ENCODE data around the gene TBC1D4. TPM values are rescaled to one million over a fixed set of nuclear protein-coding genes. Genes with fewer than 3 reads are reported as not detected.

The TBC1D4 gene
- total and polyA plus RNA-seq, 2 donors from 2014 or later = 14.7 to 51.8 TPM

GRCh38 chr13:75368167-75368566 lies 113.8 kb downstream of the TBC1D4 start:
- Histone ChIP-seq H3K36me3 (ENCODE audit: control insufficient read depth in 2 of 3, insufficient read depth in 3 of 3, low read length in 3 of 3) (no peaks in the 10 kb centered on the region), H3K9me3 (ENCODE audit: control insufficient read depth in 2 of 3, insufficient read depth in 1 of 3, low read length in 3 of 3) (no peaks in the 10 kb centered on the region), H3K27me3 (ENCODE audit: control insufficient read depth, insufficient read depth, low read length) (no peaks in the 10 kb centered on the region), H3K4me3 (ENCODE audit: low read length in 3 of 3) (no peak overlapping the region), H3K9ac (ENCODE audit: low read length in 3 of 3) (no peak overlapping the region), H3K27ac (ENCODE audit: low read depth in 2 of 2, low read length in 2 of 2) (peak overlapping the region; percentile 39 to 71), H3K4me1 (ENCODE audit: control insufficient read depth in 2 of 3, insufficient read depth in 2 of 3, low read depth in 1 of 3, low read length in 3 of 3) (peaks cover 0 to 26% (median 7%) of the 10 kb centered on the region in 3 donors)
- intact Hi-C loops (cut with DNase I) = no loop called here
- DNase-seq (peak in 2 of 5 donors; percentile 30 to 66), FAIRE-seq (peak; percentile 39)
- no peak for TF ChIP-seq CTCF (IDR thresholded peaks at IDR 0.05; ENCODE audit: borderline replicate concordance, extremely low read depth, insufficient read depth)

DNA sequence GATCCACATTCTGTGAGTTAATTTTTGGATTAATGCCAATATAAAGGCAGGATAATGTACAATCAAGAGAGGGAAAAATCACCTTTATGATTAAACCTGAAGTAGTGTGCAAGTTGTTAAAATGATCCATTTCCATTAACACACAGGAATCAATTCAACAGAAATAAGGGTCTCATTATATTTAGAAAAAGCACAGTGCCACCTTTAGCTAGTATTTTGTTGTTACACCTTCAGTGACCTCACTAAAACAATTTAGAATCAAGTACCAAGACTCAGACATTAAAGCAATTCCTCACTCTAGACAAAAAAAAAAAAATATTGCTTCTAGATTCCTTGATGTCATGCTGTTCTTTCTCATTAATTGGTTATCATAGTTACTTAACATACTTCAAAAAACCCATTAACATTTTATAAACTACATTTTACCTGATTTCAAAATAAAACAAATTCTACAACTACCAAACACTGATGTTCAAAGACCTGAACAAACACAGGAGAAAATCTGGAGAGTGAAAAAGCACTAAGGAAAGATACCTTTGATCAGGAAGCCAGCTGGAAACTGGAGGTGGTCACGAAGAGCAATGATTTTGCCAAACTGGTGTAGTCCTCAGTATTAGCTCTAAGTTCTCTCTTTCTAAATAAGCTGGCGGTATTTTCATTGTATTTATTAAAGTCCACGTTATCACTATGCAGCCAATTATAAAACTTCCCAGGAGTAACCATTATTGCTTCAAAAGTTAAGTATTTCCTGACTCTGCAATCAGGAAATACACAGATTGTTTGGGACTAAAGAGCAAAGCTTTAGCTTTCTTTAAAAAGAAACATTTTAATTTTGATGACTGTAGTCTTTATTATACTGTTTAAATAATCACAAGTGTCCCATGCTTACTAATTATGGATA lies 115.3 kb downstream of the TBC1D4 start:
- Histone ChIP-seq H3K9ac (ENCODE audit: low read length in 3 of 3) (peak overlapping the region in 1 of 3 donors; percentile 5), H3K36me3 (ENCODE audit: control insufficient read depth in 2 of 3, insufficient read depth in 3 of 3, low read length in 3 of 3) (no peaks in the 10 kb centered on the region), H3K27me3 (ENCODE audit: control insufficient read depth, insufficient read depth, low read length) (no peaks in the 10 kb centered on the region), H3K4me3 (ENCODE audit: low read length in 3 of 3) (peak overlapping the region in 1 of 3 donors; percentile 14), H3K9me3 (ENCODE audit: control insufficient read depth in 2 of 3, insufficient read depth in 1 of 3, low read length in 3 of 3) (no peaks in the 10 kb centered on the region), H3K4me1 (ENCODE audit: control insufficient read depth in 2 of 3, insufficient read depth in 2 of 3, low read depth in 1 of 3, low read length in 3 of 3) (peaks cover 0 to 23% (median 7%) of the 10 kb centered on the region in 3 donors), H3K27ac (ENCODE audit: low read depth in 2 of 2, low read length in 2 of 2) (no peak overlapping the region)
- DNase-seq (no peak), FAIRE-seq (peak; percentile 71)
- intact Hi-C loops (cut with DNase I) = no loop called here
- no peak for TF ChIP-seq CTCF (IDR thresholded peaks at IDR 0.05; ENCODE audit: borderline replicate concordance, extremely low read depth, insufficient read depth)

GRCh38 chr13:75365724-75366173 lies 116.2 kb downstream of the TBC1D4 start:
- DNase-seq (no peak), FAIRE-seq (no peak)
- Histone ChIP-seq H3K4me1 (ENCODE audit: control insufficient read depth in 2 of 3, insufficient read depth in 2 of 3, low read depth in 1 of 3, low read length in 3 of 3) (peaks cover 0 to 20% (median 7%) of the 10 kb centered on the region in 3 donors), H3K27ac (ENCODE audit: low read depth in 2 of 2, low read length in 2 of 2) (no peak overlapping the region), H3K36me3 (ENCODE audit: control insufficient read depth in 2 of 3, insufficient read depth in 3 of 3, low read length in 3 of 3) (no peaks in the 10 kb centered on the region), H3K9me3 (ENCODE audit: control insufficient read depth in 2 of 3, insufficient read depth in 1 of 3, low read length in 3 of 3) (no peaks in the 10 kb centered on the region), H3K27me3 (ENCODE audit: control insufficient read depth, insufficient read depth, low read length) (no peaks in the 10 kb centered on the region), H3K9ac (ENCODE audit: low read length in 3 of 3) (peak overlapping the region in 1 of 3 donors; percentile 5), H3K4me3 (ENCODE audit: low read length in 3 of 3) (peak overlapping the region in 1 of 3 donors; percentile 14)
- intact Hi-C loops (cut with DNase I) = no loop called here
- TF ChIP-seq CTCF (IDR thresholded peaks at IDR 0.05; ENCODE audit: borderline replicate concordance, extremely low read depth, insufficient read depth) = no peak
